SK-N-DZ (cell line): ENCODE results near the gene NUFIP1. TPM values are rescaled to one million over a fixed set of nuclear protein-coding genes. Genes with fewer than 3 reads are reported as not detected.
"Not testable (repeated sequence)": the region's sequence is repeated elsewhere in the genome, so short reads cannot be mapped to it uniquely, and the experiment has no call there.

Experiments
- DNase-seq: peaks from one replicate; pipeline ENCODE4 v3.0.0-alpha.2; 2015; ENCODE audit warnings: low spot score
- polyA plus RNA-seq, 2 experiments: library from polyadenylated mRNA; depleted of rRNA; stranded (reverse); fragments of >200 nt; gene quantifications; 2 replicates each; pipeline ENCODE4 v1.2.3, GENCODE V29; 2014

NUFIP1 gene
- polyA plus RNA-seq (2014; cell fraction: cytosol; rRNA removed), result 8.3 and 8.8 TPM in 2 replicates
- polyA plus RNA-seq (2014; cell fraction: nucleus; rRNA removed), result 4.3 and 5.7 TPM in 2 replicates

GRCh38 chr13:44989071-44989889 lies at the start of gene NUFIP1, which contains the start of gene GPALPP1:
Gene NUFIP1 (minus strand): TSS chr13:44989471. CDS start chr13:44989436, 35 bp downstream.
Gene GPALPP1 (plus strand): TSS chr13:44989538. CDS start chr13:44989655, 117 bp downstream.
- peak; percentile 91 for DNase-seq

DNA sequence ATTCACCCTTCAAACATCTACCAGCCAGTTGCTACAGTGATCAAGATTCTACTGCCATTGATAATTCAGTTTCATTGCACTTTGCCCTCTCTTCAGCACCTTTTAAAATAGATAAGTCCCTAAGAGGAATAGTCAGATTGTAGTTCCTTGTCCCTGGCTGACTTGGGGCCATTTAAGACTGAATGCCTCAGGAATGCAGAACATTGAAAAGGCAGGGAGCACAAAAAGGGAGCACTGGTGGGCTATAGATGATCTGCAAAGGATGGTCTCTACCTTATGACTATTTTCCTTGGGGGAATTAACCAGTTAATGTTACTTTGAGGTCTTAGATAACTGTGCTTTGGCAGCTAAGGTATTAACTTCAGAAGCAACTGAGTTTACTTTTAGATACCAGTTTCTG lies 46.9 kb upstream of the NUFIP1 start:
- no peak for DNase-seq

DNA sequence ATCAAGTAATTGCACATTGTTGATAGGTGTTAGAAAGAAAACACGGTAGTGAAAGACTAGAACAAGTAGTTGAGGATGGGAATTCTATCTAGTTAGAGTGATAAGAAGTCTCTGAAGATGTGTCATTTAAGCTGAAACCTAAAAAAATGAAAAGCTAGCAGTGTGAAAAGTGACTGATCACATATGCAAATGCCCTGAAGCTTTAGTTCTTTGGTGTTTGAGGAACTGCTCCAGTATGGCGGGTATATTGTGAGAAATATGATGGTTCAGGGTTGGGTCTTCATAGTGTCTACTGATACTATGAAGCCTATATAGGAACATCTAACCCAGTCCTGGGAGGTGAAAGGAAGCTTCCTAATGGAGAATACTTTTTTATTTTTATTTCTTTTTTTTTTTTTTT lies 45.1 kb upstream of the NUFIP1 start:
- DNase-seq, result no peak

- DNase-seq, result no peak
Observed at GRCh38 chr13:45024847-45025246, 35.6 kb upstream of the NUFIP1 start.

GRCh38 chr13:45021250-45021649 lies 32.0 kb upstream of the NUFIP1 start:
- no peak for DNase-seq

DNA sequence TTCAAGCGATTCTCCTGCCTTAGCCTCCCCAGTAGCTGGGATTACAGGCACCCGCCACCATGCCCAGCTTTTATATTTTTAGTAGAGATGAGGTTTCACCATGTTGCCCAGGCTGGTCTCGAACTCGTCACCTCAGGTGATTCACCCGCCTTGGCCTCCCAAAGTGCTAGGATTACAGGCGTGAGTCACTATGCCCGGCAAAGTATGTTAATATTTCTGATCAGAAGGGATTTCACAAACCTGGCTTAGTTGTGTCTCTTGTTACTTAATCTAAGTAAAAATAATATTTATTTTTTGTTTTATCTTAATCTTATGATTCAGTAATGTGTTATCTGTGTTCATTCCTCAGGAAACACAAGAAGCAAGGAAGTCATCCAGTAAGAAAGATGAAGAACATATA lies 30.7 kb upstream of the NUFIP1 start:
- not testable (repeated sequence) for DNase-seq

DNA sequence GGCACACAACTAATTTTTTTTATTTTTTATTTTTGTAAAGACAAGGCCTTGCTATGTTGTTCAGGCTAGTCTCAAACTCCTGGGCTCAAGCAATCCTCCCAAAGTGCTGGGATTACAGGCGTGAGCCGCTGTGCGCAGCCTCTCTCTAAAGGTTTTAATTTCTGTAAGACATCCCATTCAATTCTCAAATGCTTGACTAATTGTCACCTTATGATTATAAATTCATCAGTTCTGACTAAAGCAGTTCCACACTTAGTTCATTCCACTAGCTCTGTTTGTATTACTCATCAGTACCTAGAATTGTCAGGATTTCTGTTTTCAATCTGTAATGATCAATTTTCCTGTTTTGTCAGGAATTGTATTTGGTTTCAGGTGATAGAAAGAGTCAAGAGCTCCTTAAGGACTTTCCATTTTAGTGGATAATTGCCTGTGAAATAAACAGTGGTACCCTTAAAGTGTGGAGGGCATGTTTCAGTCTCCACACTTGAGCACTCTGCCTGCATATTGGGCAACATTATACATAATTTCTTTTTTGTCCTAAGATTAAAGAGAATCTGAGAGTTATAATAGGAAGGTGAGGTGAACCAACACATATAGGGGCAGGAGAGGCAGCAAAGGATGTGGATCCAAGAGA lies 27.6 kb upstream of the NUFIP1 start:
- no peak for DNase-seq

- no peak for DNase-seq
Observed at GRCh38 chr13:45015300-45015699, 26.0 kb upstream of the NUFIP1 start.

- DNase-seq, result no peak
Observed at GRCh38 chr13:45011198-45011597, 21.9 kb upstream of the NUFIP1 start.

GRCh38 chr13:45007823-45008222 lies 18.6 kb upstream of the NUFIP1 start:
- DNase-seq, result no peak

DNA sequence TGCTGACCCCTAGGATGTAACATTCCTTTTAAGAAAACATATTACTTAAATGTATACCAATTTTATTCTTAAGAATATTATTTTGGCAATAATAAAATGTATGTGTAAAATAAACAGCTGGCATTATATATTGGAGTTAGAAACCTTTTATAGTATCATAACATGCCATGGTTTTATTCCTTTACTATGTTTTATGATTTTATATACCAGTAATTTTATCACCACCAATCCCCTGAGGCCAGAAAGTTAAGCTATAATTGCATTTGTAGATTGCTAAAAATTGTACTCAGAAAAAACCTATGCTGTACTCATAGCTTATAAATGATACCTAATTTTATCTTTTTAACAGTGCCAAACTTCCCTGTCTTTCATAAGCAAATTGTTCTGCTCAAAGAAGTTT lies 18.0 kb upstream of the NUFIP1 start:
- no peak for DNase-seq

GRCh38 chr13:45004096-45004495 lies 14.8 kb upstream of the NUFIP1 start:
- DNase-seq, result no peak

DNA sequence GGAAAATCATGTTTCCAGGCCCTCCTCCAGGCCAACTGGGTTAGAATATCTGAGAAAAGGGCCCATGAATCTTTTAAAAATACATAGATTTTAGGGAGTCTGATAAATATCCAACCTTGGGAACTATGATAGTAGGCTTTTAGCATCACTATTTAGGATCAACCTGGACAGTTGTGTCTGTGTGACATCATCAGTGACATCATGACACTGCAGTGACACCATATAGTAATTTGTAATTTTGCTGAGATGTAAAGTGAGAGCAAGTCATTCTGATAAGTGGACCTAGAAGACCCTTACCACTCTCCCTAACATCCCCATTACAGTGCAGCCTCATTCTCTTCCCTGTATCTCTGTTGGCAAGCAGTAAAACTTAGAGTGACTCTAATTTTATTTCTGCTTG lies 14.1 kb upstream of the NUFIP1 start:
- no peak for DNase-seq

DNA sequence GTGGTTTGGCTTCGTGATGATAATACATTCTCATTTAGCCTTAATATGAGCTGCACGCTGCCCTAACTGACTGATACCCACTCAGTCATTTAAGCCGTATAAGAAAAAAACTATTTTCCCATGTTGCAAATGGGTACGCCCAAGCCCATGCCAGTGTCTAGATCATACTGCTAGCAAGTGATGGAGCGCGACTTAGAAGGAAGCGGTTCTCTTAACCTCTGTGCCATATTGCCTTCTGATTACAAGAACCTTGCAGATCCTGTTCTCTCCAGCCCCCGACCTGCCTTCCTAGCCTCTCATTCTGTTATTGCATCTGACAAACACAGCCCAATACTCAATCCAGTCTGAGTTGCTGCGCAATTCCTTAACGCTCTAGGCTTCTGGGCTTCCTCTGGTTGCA lies 670 bp upstream of the NUFIP1 start:
- DNase-seq, result no peak

DNA sequence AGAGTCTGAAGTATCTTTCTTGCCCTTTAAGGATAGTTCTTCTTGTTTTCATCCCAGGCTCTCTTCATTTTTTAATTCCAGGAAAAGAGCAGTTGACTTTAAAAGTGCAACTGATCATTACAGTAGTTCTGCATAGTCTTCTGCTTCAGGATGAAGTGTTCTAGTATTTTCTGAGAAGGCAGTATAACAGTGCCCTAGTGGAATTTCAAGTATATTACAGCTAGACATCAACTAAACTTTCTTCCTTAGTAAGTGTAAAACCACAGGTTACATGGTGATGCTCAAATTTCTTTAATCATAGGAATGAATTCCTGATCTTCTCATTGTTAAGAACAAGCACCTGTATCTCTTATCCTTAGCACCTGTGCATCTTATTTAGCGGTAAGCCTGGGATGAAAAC lies 10.9 kb downstream of the NUFIP1 start:
- no peak for DNase-seq

DNA sequence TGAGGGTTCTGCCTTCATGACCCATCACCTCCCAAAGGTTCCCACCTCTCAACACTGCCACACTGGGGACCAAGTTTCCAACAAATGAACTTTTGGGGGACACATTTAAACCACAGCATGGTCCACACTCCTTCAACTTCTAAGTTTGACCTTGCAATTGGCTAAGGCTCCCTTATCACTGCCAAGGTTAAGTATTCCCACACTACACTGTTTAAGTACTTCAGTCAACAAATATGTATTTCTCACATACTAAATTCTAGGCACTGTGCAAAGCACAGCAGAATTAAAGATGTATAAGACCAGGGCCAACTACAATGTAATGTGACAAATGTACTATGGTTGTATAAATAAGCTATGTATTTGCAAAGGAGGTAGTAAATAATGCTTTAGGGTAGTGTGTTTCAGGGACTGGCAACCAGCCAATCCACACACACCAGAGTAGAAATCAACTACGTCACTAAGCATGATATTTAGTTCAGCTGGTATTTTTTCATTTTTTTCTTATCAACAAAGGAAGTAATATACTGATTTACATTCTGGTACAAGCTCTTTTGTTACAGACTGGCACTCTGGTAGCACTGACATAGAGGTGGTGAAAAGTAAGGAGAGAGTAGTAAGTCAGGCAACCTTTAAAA lies 12.2 kb downstream of the NUFIP1 start:
- DNase-seq, result no peak

- DNase-seq, result no peak
Observed at GRCh38 chr13:44976196-44976595, 13.1 kb downstream of the NUFIP1 start.

- no peak for DNase-seq
Observed at GRCh38 chr13:44974056-44974793, 15.0 kb downstream of the NUFIP1 start.

DNA sequence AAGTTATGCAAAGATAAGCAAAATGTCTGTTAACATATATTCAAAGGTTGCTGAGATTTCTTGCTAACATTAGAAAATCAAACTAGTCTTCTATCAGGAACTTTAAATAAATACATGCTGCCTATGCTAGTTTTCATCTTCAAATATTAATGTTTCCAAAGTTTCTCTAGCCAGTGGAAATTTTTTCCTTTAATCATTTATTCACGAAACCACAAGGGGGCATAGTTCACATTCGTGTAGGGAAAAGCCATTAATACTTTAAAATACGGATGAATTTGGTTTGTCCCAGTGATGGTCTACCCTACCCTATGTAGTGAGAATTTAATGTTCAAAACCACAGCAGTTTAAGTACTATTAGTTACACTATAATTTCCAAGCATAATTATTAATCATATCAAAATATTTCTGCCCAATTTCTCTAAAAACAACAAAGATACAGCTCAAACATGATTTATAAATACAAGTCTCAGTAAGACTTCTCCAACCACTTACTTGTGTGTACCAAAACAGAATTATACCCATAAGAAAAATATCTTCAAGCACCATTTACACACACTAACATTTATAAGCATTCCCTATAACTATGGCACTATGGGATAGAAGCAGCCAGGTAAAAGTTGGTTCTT lies 16.2 kb downstream of the NUFIP1 start:
- DNase-seq, result peak; percentile 9

GRCh38 chr13:44971656-44972595 lies 17.3 kb downstream of the NUFIP1 start:
- no peak for DNase-seq
